HG03575 (cell line): ENCODE results near the gene ZNF638.

Source experiments
- ATAC-seq: cut with Tn5 transposase; IDR thresholded peaks from one replicate; pipeline ENCODE4 v1.9.1; 2021; ENCODE audit not compliant: unreplicated experiment, insufficient number of reproducible peaks, low FRiP score; ENCODE audit errors: extremely low read depth

ZNF638 gene

DNA sequence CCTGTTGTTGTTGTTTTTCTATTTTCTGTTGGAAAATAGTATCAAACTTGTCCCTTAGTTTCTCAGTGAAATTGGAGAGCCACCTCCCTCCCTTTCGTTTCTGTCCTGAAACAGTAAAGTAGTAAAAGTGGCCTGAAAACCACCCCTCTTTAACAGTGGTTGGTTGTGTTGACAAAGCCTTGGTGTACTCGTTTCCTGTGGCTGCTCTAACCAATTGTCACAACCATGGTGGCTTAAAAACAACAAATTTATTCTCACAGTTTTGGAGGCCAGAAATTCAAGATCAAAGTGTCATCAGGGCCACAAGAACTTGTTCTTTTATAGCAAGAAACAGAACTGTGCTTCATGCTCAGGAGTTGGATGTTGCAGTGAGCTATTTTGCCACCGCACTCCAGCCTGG lies 117.8 kb downstream of the ZNF638 start:
- ATAC-seq: no peak

DNA sequence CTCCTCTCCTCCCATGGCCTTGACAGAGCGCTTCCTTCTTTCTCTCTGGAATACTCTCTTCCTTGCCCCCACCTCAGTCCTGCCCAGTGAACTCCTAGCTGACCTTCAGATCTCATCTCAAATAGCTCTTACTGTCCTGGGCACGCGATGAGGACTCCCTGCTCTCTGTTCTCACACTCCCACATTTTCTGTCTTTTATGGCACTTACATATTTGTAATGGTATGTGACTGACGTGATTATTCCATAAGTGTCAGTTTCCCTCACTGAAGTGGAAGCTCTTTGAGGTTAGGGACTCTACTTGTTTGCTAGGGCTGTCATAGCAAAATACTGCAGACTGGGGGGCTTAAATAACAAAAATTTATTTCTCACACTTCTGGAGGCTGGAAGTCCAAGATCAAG lies 120.1 kb downstream of the ZNF638 start:
- no peak for ATAC-seq

- ATAC-seq: no peak
Measured at GRCh38 chr2:71452565-71452964, 121.0 kb downstream of the ZNF638 start.

DNA sequence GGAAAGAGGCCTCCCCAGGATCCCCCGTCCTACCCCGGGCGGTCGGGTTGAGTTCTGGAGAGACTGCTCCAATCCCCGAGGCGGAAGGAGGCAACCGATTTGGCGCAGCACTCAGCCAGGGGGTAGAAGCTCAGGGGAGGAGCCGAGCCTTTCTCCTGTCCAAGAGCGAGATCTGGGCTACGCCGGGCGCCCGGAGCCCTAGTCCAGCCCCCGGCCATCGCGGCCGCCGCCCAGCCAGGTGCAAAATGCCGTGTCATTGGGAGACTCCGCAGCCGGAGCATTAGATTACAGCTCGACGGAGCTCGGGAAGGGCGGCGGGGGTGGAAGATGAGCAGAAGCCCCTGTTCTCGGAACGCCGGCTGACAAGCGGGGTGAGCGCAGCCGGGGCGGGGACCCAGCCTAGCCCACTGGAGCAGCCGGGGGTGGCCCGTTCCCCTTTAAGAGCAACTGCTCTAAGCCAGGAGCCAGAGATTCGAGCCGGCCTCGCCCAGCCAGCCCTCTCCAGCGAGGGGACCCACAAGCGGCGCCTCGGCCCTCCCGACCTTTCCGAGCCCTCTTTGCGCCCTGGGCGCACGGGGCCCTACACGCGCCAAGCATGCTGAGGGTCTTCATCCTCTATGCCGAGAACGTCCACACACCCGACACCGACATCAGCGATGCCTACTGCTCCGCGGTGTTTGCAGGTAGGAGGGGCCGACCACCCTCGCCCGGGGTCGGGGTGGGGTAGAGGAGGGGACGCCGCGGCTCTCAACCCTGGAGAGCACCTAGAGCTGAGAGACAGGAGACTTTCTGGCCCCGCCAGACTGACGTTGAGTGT lies 122.0 kb downstream of the ZNF638 start, which contains the start of gene DYSF:
DYSF (plus strand) TSS at position 158 of the 817 bp plus-strand sequence.
- no peak for ATAC-seq

GRCh38 chr2:71454221-71455010 lies 122.8 kb downstream of the ZNF638 start:
- no peak for ATAC-seq

DNA sequence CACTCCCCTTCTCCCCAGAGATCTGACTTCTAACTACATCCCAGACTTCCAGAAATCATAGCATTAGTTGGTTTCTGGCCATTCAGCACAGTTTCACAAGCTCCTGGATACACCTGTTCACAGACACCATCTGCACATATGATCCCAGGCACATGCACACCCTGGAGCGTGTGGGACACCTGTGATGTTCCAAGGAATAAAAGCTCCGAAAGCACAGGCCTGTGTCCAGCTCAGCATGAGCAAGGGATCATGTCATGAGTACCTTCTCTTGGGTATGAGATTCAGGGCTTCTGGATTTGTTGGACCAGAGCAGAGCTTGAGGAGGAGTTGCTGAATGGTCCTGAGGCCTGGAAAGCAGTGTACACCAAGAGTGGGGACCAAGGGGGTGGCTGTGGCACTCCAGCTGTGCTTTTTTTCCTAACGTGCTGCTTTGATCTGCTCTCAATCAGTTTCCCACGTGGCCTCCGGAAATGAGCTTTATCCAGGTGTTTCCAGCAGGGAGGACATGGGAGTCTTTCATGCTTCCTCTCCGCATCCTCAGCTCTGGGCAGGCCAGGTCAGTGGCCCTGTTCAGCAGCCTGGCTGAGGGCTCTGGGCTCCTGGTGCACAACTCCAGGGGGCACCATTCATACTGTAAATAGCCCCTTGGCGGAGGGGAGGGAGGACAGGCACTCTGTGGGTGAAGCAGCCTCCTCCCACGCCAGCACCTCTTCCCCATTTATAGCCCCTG lies 123.6 kb downstream of the ZNF638 start:
- no peak for ATAC-seq

GRCh38 chr2:71455741-71456569 lies 124.4 kb downstream of the ZNF638 start:
- no peak for ATAC-seq

- ATAC-seq: no peak
Measured at GRCh38 chr2:71456617-71457016, 125.0 kb downstream of the ZNF638 start.

- ATAC-seq: no peak
Measured at GRCh38 chr2:71457123-71457915, 125.7 kb downstream of the ZNF638 start.

DNA sequence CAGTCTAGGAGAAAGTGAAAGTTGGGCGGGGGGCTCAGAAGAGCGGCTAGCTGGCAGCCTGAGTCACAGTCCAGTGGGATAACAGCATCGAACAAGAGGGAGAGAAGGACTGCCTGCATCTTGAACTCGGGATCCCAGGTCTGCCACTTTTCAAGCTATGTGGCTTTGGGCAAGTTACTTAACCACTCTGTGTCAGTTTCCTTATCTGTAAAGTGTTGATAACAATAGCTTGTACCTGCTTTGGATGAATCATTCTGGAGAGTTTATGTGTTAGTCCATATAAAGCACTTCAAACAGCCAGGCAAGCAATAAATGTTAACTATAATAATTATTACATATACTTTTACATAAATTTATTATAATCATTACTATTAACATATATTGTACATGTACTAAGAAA lies 126.3 kb downstream of the ZNF638 start:
- no peak for ATAC-seq

GRCh38 chr2:71458413-71459083 lies 127.0 kb downstream of the ZNF638 start:
- ATAC-seq: no peak

GRCh38 chr2:71459084-71459431 lies 127.5 kb downstream of the ZNF638 start:
- no peak for ATAC-seq

GRCh38 chr2:71460056-71460455 lies 128.5 kb downstream of the ZNF638 start:
- no peak for ATAC-seq

- ATAC-seq: no peak
Measured at GRCh38 chr2:71460595-71461303, 129.2 kb downstream of the ZNF638 start.

- no peak for ATAC-seq
Measured at GRCh38 chr2:71461304-71461671, 129.7 kb downstream of the ZNF638 start.

GRCh38 chr2:71462056-71462605 lies 130.5 kb downstream of the ZNF638 start:
- ATAC-seq: no peak
